ENCODE results near the gene MVB12B. TPM values are rescaled to one million over a fixed set of nuclear protein-coding genes. Genes with fewer than 3 reads are reported as not detected.
A peak's percentile ranks its signal among the peaks of the same experiment; 100 is the strongest.

MVB12B gene
- total RNA-seq, 4 donors from 2014 or later: 10.2 to 25.7 (median 14.0) TPM

DNA sequence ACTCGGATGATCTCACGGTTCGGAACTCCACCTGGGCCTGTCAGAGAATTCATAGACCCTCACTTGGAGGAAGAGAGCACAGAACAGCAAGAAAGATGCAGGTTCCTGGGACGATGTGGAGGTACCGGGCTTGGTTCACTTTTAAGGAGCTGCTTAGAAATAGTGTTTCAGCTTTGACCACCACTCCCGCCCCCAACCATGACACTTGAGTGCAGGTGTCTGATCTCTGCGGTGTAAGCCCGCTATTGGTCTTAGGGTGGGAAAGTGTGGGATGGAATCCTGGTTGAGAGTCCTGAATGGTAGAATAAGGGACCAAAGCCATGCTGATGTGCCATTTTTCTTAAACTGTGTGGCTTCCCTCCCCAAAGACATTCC lies 189.9 kb downstream of the MVB12B start:
- Histone ChIP-seq H3K27me3 (peaks cover 52% of the 10 kb centered on the region), H3K27ac (peak overlapping the region; percentile 52), H3K4me1 (peaks cover 39% of the 10 kb centered on the region), H3K36me3 (no peaks in the 10 kb centered on the region), H3K4me3 (peak overlapping the region; percentile 37), H3K9me3 (no peaks in the 10 kb centered on the region)
- DNase-seq (ENCODE audit: low spot score in 2 of 2): peak in 1 of 2 donors; percentile 44
- TF ChIP-seq, protein P1, sequence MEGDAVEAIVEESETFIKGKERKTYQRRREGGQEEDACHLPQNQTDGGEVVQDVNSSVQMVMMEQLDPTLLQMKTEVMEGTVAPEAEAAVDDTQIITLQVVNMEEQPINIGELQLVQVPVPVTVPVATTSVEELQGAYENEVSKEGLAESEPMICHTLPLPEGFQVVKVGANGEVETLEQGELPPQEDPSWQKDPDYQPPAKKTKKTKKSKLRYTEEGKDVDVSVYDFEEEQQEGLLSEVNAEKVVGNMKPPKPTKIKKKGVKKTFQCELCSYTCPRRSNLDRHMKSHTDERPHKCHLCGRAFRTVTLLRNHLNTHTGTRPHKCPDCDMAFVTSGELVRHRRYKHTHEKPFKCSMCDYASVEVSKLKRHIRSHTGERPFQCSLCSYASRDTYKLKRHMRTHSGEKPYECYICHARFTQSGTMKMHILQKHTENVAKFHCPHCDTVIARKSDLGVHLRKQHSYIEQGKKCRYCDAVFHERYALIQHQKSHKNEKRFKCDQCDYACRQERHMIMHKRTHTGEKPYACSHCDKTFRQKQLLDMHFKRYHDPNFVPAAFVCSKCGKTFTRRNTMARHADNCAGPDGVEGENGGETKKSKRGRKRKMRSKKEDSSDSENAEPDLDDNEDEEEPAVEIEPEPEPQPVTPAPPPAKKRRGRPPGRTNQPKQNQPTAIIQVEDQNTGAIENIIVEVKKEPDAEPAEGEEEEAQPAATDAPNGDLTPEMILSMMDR (IDR thresholded peaks at IDR 0.05): no peak
- TF ChIP-seq POLR2A (IDR thresholded peaks at IDR 0.05) (no peak), POLR2AphosphoS5 (IDR thresholded peaks at IDR 0.05) (no peak), EP300 (IDR thresholded peaks at IDR 0.05) (no peak)
- 62% methylated on average over 7 of the region's 8 CpGs for WGBS

DNA sequence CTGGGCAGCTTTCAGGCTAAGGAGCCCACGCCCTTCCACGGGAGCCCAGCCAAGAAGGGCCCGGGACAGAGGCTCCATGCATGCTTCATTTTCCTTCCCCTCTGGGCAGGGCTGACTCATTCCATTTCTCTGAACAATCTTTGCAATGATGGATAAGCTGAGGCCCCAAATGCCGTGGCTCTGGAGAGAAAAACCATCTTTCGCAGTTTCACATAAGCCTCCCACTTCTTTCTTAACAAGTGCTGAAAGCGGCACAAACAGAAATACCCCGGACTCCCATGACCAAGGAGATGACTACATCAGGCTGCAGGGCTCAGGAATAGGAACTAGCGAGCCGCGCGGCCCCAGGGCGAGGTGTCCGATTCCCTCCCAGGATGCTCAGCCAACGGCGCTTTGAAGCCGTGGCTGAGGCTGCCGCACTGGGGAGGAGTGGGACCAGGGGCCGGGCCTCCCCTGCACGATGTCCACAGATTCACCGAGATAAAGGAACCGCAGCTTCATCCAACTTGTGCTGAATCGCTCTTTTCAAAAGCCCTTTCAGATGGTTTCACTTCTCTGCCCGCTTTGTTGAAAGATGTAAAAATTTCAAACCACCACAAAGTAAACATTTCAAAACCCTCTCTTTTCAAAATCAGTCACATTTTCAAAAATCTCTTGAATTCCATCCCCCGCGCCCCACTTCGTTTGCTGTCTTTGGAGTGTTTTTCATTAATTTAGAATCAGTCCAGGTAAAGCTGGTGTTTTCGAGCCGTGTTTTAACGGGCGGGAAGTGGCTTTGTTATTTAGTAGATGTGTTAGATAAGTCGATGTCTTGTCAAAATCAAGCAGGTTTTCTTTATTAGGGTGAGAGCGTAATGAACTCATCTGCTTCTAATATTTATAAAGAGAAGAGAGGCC lies 190.6 kb downstream of the MVB12B start:
- Histone ChIP-seq H3K4me3 (peak overlapping the region; percentile 37), H3K36me3 (no peaks in the 10 kb centered on the region), H3K27me3 (peaks cover 58% of the 10 kb centered on the region), H3K4me1 (peaks cover 39% of the 10 kb centered on the region), H3K27ac (peak overlapping the region; percentile 52), H3K9me3 (no peaks in the 10 kb centered on the region)
- peak; percentile 74 to 83 for DNase-seq (ENCODE audit: low spot score in 2 of 2)
- TF ChIP-seq POLR2AphosphoS5 (IDR thresholded peaks at IDR 0.05) (no peak), EP300 (IDR thresholded peaks at IDR 0.05) (no peak), POLR2A (IDR thresholded peaks at IDR 0.05) (no peak)
- TF ChIP-seq, protein P1 (IDR thresholded peaks at IDR 0.05): no peak
- WGBS: 6% methylated on average over 32 of the region's 32 CpGs

DNA sequence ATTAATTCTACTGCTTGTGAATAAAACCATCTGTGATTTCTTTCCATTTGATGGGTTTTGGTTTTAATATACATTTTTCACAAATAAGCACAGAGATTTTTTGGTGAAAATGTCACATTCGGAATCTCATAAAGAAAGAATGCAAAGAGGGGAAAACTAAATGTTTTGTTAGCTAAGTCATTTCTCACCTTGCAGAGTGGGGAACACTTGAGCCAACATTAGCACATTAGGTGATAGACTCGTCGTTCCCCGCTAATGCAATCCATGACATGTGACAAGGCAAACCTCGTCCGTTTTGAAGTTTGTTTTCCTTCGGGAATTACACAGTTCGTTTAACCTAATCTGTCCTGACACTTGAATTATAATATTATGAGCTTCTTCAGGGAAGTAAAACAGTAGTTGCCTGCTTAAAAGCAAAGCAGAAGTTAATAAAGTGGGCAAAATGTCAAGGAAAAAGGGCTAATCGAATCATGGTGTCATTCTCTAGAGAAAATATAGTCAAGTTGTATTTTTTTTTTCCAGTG lies 191.3 kb downstream of the MVB12B start:
- Histone ChIP-seq H3K27ac (no peak overlapping the region), H3K4me1 (peaks cover 42% of the 10 kb centered on the region), H3K4me3 (peak overlapping the region; percentile 37), H3K27me3 (peaks cover 65% of the 10 kb centered on the region), H3K36me3 (no peaks in the 10 kb centered on the region), H3K9me3 (no peaks in the 10 kb centered on the region)
- WGBS: 26% methylated on average over 9 of the region's 9 CpGs
- peak in 1 of 2 donors; percentile 21 for DNase-seq (ENCODE audit: low spot score in 2 of 2)
- TF ChIP-seq POLR2A (IDR thresholded peaks at IDR 0.05): no peak
- TF ChIP-seq POLR2AphosphoS5 (IDR thresholded peaks at IDR 0.05): no peak
- TF ChIP-seq, protein P1 (IDR thresholded peaks at IDR 0.05): no peak
- TF ChIP-seq EP300 (IDR thresholded peaks at IDR 0.05): no peak

DNA sequence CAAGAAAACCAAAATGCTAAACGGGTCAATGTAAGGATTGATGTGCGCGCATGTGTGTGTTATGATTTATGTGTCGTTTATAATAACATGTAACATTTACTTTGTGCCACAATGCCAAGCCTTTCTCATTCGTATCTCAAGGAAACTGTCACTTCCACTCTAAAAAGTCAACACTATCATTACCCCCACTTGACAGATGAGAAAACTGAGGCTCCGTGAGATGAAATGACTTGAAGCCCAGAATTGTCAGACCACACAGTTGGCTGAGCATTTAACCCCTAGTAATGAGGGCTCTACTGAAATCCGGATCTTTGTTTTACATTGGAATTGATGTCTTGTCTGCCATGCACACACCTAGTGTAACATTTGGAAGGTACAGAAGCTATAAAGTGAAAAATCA lies 192.1 kb downstream of the MVB12B start:
- H3K9me3 ChIP-seq: no peaks in the 10 kb centered on the region
- no peak overlapping the region for H3K27ac ChIP-seq
- no peak for DNase-seq (ENCODE audit: low spot score in 2 of 2)
- WGBS: 84% methylated on average over 7 of the region's 7 CpGs
- no peak overlapping the region for H3K4me3 ChIP-seq
- no peaks in the 10 kb centered on the region for H3K36me3 ChIP-seq
- H3K27me3 ChIP-seq: peaks cover 65% of the 10 kb centered on the region
- TF ChIP-seq, protein P1 (IDR thresholded peaks at IDR 0.05): no peak
- no peak for TF ChIP-seq POLR2A (IDR thresholded peaks at IDR 0.05)
- no peak for TF ChIP-seq EP300 (IDR thresholded peaks at IDR 0.05)
- TF ChIP-seq POLR2AphosphoS5 (IDR thresholded peaks at IDR 0.05): no peak
- H3K4me1 ChIP-seq: peaks cover 47% of the 10 kb centered on the region
